ENCODE measurements around the gene C9. TPM values are rescaled to one million over a fixed set of nuclear protein-coding genes. Genes with fewer than 3 reads are reported as not detected.
A peak's percentile ranks its signal among the peaks of the same experiment; 100 is the strongest.

C9 gene
- total RNA-seq, 1 donor from 2014 or later = not detected

DNA sequence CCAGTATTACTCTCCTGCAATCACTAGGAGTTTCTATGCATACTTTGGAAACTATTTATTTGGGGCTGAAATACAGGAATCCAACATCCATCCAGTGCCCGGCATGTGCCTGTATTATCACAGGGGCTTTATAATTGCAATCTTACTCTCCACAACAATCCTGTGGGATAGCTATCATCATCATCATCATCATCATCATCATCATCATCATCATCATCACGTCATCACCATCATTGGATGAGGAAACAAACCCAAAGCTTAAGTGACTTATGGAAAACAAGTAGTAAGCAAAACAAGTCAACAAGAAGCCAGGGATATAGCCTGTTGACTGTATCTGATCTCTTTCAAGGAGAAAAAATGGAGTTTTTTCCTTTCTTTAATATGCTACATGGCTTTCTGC lies 97.1 kb downstream of the C9 start:
- Histone ChIP-seq H3K4me1 (peaks cover 5% of the 10 kb centered on the region), H3K27ac (no peak overlapping the region), H3K9me3 (no peaks in the 10 kb centered on the region), H3K27me3 (no peaks in the 10 kb centered on the region), H3K36me3 (no peaks in the 10 kb centered on the region), H3K4me3 (no peak overlapping the region)
- TF ChIP-seq CTCF (IDR thresholded peaks at IDR 0.05) = no peak
- DNase-seq = no peak
- no peak for ATAC-seq
- intact Hi-C loops (cut with DNase I) = no loop called here

- intact Hi-C loops (cut with DNase I) = no loop called here
- TF ChIP-seq CTCF (IDR thresholded peaks at IDR 0.05) = no peak
- peaks cover under 1% of the 10 kb centered on the region for H3K4me1 ChIP-seq
These were observed 97.9 kb downstream of the C9 start for GRCh38 chr5:39266442-39266841.

GRCh38 chr5:39264528-39264927 lies 99.8 kb downstream of the C9 start:
- ATAC-seq = no peak
- Histone ChIP-seq H3K9me3 (no peaks in the 10 kb centered on the region), H3K36me3 (no peaks in the 10 kb centered on the region), H3K27ac (no peak overlapping the region), H3K27me3 (no peaks in the 10 kb centered on the region), H3K4me3 (no peak overlapping the region), H3K4me1 (no peaks in the 10 kb centered on the region)
- no peak for DNase-seq
- TF ChIP-seq CTCF (IDR thresholded peaks at IDR 0.05) = no peak
- intact Hi-C loops (cut with DNase I) = no loop called here

More at GRCh38 chr5:39266442-39266841, 97.9 kb downstream of the C9 start:
- DNase-seq (no peak), ATAC-seq (peak; percentile 47)
- H3K36me3 ChIP-seq = no peaks in the 10 kb centered on the region
- H3K27ac ChIP-seq = no peak overlapping the region
- no peaks in the 10 kb centered on the region for H3K9me3 ChIP-seq
- H3K27me3 ChIP-seq = no peaks in the 10 kb centered on the region
- H3K4me3 ChIP-seq = no peak overlapping the region

GRCh38 chr5:39262981-39263380 lies 101.3 kb downstream of the C9 start:
- Histone ChIP-seq H3K27me3 (no peaks in the 10 kb centered on the region), H3K9me3 (no peaks in the 10 kb centered on the region), H3K36me3 (no peaks in the 10 kb centered on the region), H3K4me3 (no peak overlapping the region), H3K27ac (no peak overlapping the region), H3K4me1 (no peaks in the 10 kb centered on the region)
- ATAC-seq (peak; percentile 76), DNase-seq (no peak)
- no peak for TF ChIP-seq CTCF (IDR thresholded peaks at IDR 0.05)
- intact Hi-C loops (cut with DNase I) = no loop called here

- Histone ChIP-seq H3K36me3 (no peaks in the 10 kb centered on the region), H3K9me3 (no peaks in the 10 kb centered on the region), H3K27ac (no peak overlapping the region), H3K4me3 (no peak overlapping the region), H3K27me3 (no peaks in the 10 kb centered on the region), H3K4me1 (no peaks in the 10 kb centered on the region)
- intact Hi-C loops (cut with DNase I) = no loop called here
- ATAC-seq = no peak
- no peak for TF ChIP-seq CTCF (IDR thresholded peaks at IDR 0.05)
- DNase-seq = no peak
These were observed 104.2 kb downstream of the C9 start for GRCh38 chr5:39260095-39260494.

DNA sequence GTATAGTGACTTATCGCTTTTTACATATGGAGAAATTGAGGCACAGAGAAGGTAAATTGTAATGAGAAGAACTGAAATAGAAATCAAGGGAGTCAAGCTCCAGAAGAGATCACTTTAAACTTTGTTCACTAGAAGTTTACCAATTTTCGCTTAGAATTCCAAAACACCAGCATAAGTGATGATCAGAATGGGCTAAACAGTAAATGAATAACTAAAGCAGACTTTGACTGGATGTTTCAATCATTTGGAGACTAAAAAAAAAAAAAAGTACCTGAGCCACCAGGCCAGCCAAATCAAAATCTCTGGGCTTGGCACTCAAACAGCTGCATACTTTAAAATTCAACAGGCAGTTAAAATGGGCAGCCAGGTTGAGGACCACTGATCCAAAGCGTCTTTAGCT lies 106.7 kb downstream of the C9 start:
- DNase-seq (no peak), ATAC-seq (no peak)
- H3K27ac ChIP-seq = no peak overlapping the region
- H3K9me3 ChIP-seq = no peaks in the 10 kb centered on the region
- H3K27me3 ChIP-seq = no peaks in the 10 kb centered on the region
- H3K4me3 ChIP-seq = no peak overlapping the region
- intact Hi-C loops (cut with DNase I) = no loop called here
- H3K36me3 ChIP-seq = no peaks in the 10 kb centered on the region
- no peaks in the 10 kb centered on the region for H3K4me1 ChIP-seq
- TF ChIP-seq CTCF (IDR thresholded peaks at IDR 0.05) = no peak
